ENCODE measurements around the gene GLYATL1. TPM values are rescaled to one million over a fixed set of nuclear protein-coding genes. Genes with fewer than 3 reads are reported as not detected.

Gene GLYATL1
- total RNA-seq, 2 experiments from 2014 or later: not detected

GRCh38 chr11:58930926-58931325 lies 8.4 kb upstream of the GLYATL1 start:
- H3K27ac Mint-ChIP-seq: no peak overlapping the region
- no peaks in the 10 kb centered on the region for H3K9me3 ChIP-seq (ENCODE audit: control insufficient read depth in 1 of 2, insufficient read depth in 1 of 2, low read length in 2 of 2)
- peaks cover 0 to 4% of the 10 kb centered on the region in 2 experiments for H3K27me3 ChIP-seq (ENCODE audit: control insufficient read depth in 1 of 2, insufficient read depth in 2 of 2, low read length in 2 of 2)
- H3K27ac ChIP-seq (ENCODE audit: low read depth in 1 of 2, low read length in 2 of 2): no peak overlapping the region
- POLR2A ChIA-PET: no interaction called here
- CTCF ChIA-PET: no interaction called here
- no peak overlapping the region for H3K4me3 Mint-ChIP-seq
- H3K36me3 ChIP-seq (ENCODE audit: insufficient read depth, low read length): no peaks in the 10 kb centered on the region
- peaks cover 5% of the 10 kb centered on the region for H3K4me1 ChIP-seq (ENCODE audit: insufficient read depth, low read length)
- peaks cover 17% of the 10 kb centered on the region for H3K4me1 Mint-ChIP-seq (ENCODE audit: low read depth)
- no peak for TF ChIP-seq CTCF (IDR thresholded peaks at IDR 0.05)
- no peaks in the 10 kb centered on the region for H3K36me3 Mint-ChIP-seq (ENCODE audit: low read depth)
- ATAC-seq (ENCODE audit: poor library complexity) (no peak), DNase-seq (no peak)
- no peak overlapping the region for H3K4me3 ChIP-seq (ENCODE audit: low read length)
- intact Hi-C loops (cut with DNase I, micrococcal nuclease): no loop called here
- no peaks in the 10 kb centered on the region for H3K27me3 Mint-ChIP-seq
- H3K9me3 Mint-ChIP-seq: no peaks in the 10 kb centered on the region

- H3K27me3 Mint-ChIP-seq: no peaks in the 10 kb centered on the region
- ATAC-seq (ENCODE audit: poor library complexity) (no peak), DNase-seq (no peak)
- Histone ChIP-seq H3K4me1 (ENCODE audit: insufficient read depth, low read length) (no peaks in the 10 kb centered on the region), H3K36me3 (ENCODE audit: insufficient read depth, low read length) (no peaks in the 10 kb centered on the region), H3K27ac (ENCODE audit: low read depth in 1 of 2, low read length in 2 of 2) (no peak overlapping the region), H3K27me3 (ENCODE audit: control insufficient read depth in 1 of 2, insufficient read depth in 2 of 2, low read length in 2 of 2) (no peaks in the 10 kb centered on the region), H3K4me3 (ENCODE audit: low read length) (no peak overlapping the region), H3K9me3 (ENCODE audit: control insufficient read depth in 1 of 2, insufficient read depth in 1 of 2, low read length in 2 of 2) (no peaks in the 10 kb centered on the region)
- no peak overlapping the region for H3K4me3 Mint-ChIP-seq
- ChIA-PET CTCF (no interaction called here), POLR2A (no interaction called here)
- intact Hi-C loops (cut with DNase I, micrococcal nuclease): no loop called here
- H3K4me1 Mint-ChIP-seq (ENCODE audit: low read depth): no peaks in the 10 kb centered on the region
- no peaks in the 10 kb centered on the region for H3K9me3 Mint-ChIP-seq
- no peak overlapping the region for H3K27ac Mint-ChIP-seq
- no peak for TF ChIP-seq CTCF (IDR thresholded peaks at IDR 0.05)
- H3K36me3 Mint-ChIP-seq (ENCODE audit: low read depth): no peaks in the 10 kb centered on the region
These were observed 5.6 kb upstream of the GLYATL1 start for GRCh38 chr11:58933661-58934060.

- H3K9me3 Mint-ChIP-seq: no peaks in the 10 kb centered on the region
- DNase-seq (no peak), ATAC-seq (ENCODE audit: poor library complexity) (no peak)
- no peak overlapping the region for H3K4me3 Mint-ChIP-seq
- no peak for TF ChIP-seq CTCF (IDR thresholded peaks at IDR 0.05)
- H3K4me1 Mint-ChIP-seq (ENCODE audit: low read depth): no peaks in the 10 kb centered on the region
- intact Hi-C loops (cut with DNase I, micrococcal nuclease): no loop called here
- H3K27me3 Mint-ChIP-seq: no peaks in the 10 kb centered on the region
- Histone ChIP-seq H3K9me3 (ENCODE audit: control insufficient read depth in 1 of 2, insufficient read depth in 1 of 2, low read length in 2 of 2) (no peaks in the 10 kb centered on the region), H3K36me3 (ENCODE audit: insufficient read depth, low read length) (no peaks in the 10 kb centered on the region), H3K27ac (ENCODE audit: low read depth in 1 of 2, low read length in 2 of 2) (no peak overlapping the region), H3K27me3 (ENCODE audit: control insufficient read depth in 1 of 2, insufficient read depth in 2 of 2, low read length in 2 of 2) (no peaks in the 10 kb centered on the region), H3K4me3 (ENCODE audit: low read length) (no peak overlapping the region), H3K4me1 (ENCODE audit: insufficient read depth, low read length) (no peaks in the 10 kb centered on the region)
- ChIA-PET POLR2A (no interaction called here), CTCF (no interaction called here)
- H3K36me3 Mint-ChIP-seq (ENCODE audit: low read depth): no peaks in the 10 kb centered on the region
- no peak overlapping the region for H3K27ac Mint-ChIP-seq
These were observed 4.3 kb upstream of the GLYATL1 start for GRCh38 chr11:58934945-58935513.

Measured in CD4-positive, alpha-beta T cell (primary cell).